ES-I3 (cell line): Measurements from ENCODE around the gene FCER1G.
"Not testable (repeated sequence)": the region's sequence is repeated elsewhere in the genome, so short reads cannot be mapped to it uniquely, and the experiment has no call there.

Source experiments
- H3K36me3 ChIP-seq: 2 replicates; pipeline ENCODE4 v1.6.1; 2013; ENCODE audit warnings: mild to moderate bottlenecking, low read length, control low read depth, moderate library complexity; ENCODE audit not compliant: insufficient read depth
- H3K4me1 ChIP-seq: 2 replicates; pipeline ENCODE4 v1.6.1; 2013; ENCODE audit warnings: mild to moderate bottlenecking, control low read depth, low read length; ENCODE audit not compliant: insufficient read depth
- H3K9ac ChIP-seq: 2 replicates; pipeline ENCODE4 v1.6.1; 2013; ENCODE audit warnings: low read depth, mild to moderate bottlenecking, low read length, moderate library complexity
- H3K9me3 ChIP-seq: 2 replicates; pipeline ENCODE4 v1.6.1; 2013; ENCODE audit warnings: mild to moderate bottlenecking, low read length, moderate library complexity; ENCODE audit not compliant: control insufficient read depth, insufficient read depth

Gene FCER1G

DNA sequence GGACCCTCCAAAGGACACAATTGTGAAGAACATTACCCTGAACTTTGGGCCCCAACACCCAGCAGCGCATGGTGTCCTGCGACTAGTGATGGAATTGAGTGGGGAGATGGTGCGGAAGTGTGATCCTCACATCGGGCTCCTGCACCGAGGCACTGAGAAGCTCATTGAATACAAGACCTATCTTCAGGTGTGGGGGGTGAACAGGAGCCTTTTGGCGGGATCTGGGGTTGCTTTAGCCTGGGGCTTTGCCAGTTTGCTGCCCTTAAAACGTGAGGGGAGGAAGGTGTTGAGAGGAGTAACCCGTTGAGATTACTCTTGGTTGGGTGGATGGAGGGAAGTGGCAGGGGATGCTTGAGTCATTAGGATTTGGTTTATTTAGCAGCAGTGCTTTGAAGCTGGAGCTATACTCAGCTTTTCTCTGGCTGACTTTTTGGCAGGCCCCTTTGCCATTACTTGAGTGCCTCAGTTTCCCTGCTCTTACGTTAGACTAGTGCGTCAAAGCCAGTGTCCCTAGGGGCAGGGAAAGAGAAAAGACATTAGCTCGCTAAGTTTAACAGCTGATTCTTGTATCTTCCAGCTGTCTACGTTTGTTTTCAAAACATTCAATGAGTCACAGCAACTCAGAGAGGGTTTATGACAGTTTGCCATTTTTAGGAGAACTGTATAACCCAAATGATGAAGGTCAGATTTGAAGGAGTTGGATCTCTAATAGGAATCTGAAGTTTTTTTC, 8.5 kb upstream of the FCER1G start:
- Histone ChIP-seq H3K9ac (no peak overlapping the region), H3K36me3 (peaks cover 26% of the 10 kb centered on the region), H3K9me3 (no peaks in the 10 kb centered on the region), H3K4me1 (peaks cover 6% of the 10 kb centered on the region)

DNA sequence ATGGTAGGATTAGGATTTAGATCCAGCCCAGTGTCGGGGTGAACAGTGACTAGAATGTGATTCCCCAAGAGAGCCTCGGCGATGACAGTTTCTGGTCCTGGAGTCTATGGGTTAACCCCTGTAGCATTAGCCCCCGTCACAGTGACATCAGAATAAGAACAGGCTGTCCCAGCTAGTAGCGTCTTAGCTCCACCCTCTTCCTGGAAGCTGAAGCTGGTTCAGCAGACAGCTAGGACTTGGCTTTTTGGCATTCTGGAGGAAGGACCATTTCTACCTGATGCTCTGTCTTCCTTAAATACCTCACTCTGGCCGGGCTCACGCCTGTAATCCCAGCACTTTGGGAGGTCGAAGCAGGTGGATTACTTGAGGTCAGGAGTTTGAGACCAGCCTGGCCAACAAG, 7.9 kb upstream of the FCER1G start:
- Histone ChIP-seq H3K4me1 (peaks cover 5% of the 10 kb centered on the region), H3K9me3 (no peaks in the 10 kb centered on the region), H3K9ac (no peak overlapping the region), H3K36me3 (peaks cover 31% of the 10 kb centered on the region)

GRCh38 chr1:161209790-161210409, 5.2 kb upstream of the FCER1G start:
- Histone ChIP-seq H3K36me3 (peaks cover 45% of the 10 kb centered on the region), H3K9me3 (no peaks in the 10 kb centered on the region), H3K4me1 (peaks cover 5% of the 10 kb centered on the region), H3K9ac (no peak overlapping the region)

- Histone ChIP-seq H3K36me3 (peaks cover 35% of the 10 kb centered on the region), H3K9me3 (no peaks in the 10 kb centered on the region), H3K4me1 (peaks cover 27% of the 10 kb centered on the region), H3K9ac (no peak overlapping the region)
These were observed 726 bp upstream of the FCER1G start for GRCh38 chr1:161214369-161214768.

- H3K9me3 ChIP-seq: no peaks in the 10 kb centered on the region
- H3K4me1 ChIP-seq: peaks cover 23% of the 10 kb centered on the region
- no peak overlapping the region for H3K9ac ChIP-seq
- peaks cover 14% of the 10 kb centered on the region for H3K36me3 ChIP-seq
These were observed 2.0 kb downstream of the FCER1G start for GRCh38 chr1:161216945-161217712.

GRCh38 chr1:161217831-161218230, 2.7 kb downstream of the FCER1G start:
- Histone ChIP-seq H3K9ac (no peak overlapping the region), H3K36me3 (peaks cover 12% of the 10 kb centered on the region), H3K4me1 (peaks cover 23% of the 10 kb centered on the region), H3K9me3 (no peaks in the 10 kb centered on the region)

- peaks cover 8% of the 10 kb centered on the region for H3K36me3 ChIP-seq
- H3K4me1 ChIP-seq: peaks cover 23% of the 10 kb centered on the region
- H3K9me3 ChIP-seq: no peaks in the 10 kb centered on the region
- no peak overlapping the region for H3K9ac ChIP-seq
These were observed 3.4 kb downstream of the FCER1G start for GRCh38 chr1:161218301-161219077.

DNA sequence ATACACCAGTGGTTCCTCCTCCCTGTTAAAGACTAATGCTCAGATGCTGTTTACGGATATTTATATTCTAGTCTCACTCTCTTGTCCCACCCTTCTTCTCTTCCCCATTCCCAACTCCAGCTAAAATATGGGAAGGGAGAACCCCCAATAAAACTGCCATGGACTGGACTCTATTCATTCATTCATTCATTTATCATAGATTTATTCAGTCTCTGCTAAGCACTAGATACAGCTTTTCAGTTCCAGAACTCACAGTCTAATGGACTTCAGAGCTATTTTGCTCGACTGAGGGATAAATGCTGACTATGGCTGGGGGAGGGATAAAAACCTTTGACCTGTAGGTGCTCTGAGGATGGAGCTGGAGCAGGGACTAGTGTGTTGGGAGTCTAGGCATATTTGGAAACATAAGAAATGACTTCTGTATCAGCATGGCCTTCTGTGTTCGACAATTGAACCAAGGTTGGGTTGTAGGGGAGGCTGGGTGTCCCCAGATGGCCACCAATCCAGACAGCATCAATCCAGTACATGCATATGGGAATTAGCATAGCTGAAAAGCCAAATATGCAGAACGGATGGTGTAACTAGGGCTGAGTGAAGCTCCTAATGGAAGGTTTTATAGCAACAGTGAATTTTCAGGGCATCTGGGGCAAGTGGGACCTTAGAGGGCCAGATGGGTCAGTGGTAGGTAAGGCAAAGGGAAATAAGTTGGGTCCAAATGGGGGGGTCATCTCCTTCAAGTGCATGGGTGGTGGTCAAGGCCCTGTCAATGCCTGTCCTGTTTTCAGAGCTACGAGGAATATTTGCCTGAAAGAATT, 4.2 kb downstream of the FCER1G start:
- Histone ChIP-seq H3K9me3 (no peaks in the 10 kb centered on the region), H3K4me1 (peaks cover 23% of the 10 kb centered on the region), H3K9ac (no peak overlapping the region), H3K36me3 (no peaks in the 10 kb centered on the region)

- Histone ChIP-seq H3K9me3 (no peaks in the 10 kb centered on the region), H3K36me3 (no peaks in the 10 kb centered on the region), H3K4me1 (peaks cover 23% of the 10 kb centered on the region), H3K9ac (no peak overlapping the region)
These were observed 4.9 kb downstream of the FCER1G start for GRCh38 chr1:161220002-161220401.

DNA sequence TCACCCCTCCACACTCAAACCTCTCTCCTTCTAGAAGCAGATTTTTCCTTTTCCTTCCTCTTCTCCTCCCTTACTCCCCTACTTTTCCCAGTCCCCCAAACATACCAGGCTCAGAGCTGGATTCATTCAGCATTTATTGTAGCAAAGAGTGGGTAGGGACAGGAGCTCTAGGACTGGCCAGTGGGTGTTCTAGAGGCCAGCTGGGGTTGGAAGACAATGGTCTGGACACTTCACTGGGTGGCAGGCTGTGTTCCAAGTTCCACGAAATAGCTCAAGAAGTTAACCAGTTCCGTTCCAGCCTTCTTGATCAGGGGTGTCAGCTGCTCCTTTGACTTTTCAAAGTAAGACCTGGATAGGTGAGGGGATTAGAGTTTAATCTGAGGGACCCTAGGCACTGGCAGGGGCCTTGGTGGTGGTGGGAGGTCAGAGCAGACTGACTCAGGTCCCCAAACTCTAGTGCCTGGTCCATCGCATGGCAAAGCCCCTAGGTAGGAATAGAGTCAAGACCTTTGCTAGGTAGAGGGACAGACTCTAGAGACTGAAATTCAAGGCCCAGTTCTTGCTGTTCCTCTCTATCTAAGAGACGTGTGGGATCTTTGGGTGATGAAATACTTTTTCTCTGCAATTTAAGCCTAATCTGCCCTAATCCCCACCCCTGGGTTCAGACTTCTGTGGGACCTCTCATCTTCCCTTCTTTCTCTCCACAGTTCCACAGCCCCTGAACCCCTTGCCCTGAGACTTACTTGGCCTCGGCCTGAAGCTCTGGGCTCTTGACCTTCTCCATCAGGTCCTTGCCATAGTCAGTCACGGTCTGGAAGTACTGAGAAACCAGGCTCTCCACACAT, 7.3 kb downstream of the FCER1G start:
- Histone ChIP-seq H3K4me1 (peaks cover 11% of the 10 kb centered on the region), H3K9me3 (no peaks in the 10 kb centered on the region), H3K36me3 (no peaks in the 10 kb centered on the region), H3K9ac (no peak overlapping the region)

DNA sequence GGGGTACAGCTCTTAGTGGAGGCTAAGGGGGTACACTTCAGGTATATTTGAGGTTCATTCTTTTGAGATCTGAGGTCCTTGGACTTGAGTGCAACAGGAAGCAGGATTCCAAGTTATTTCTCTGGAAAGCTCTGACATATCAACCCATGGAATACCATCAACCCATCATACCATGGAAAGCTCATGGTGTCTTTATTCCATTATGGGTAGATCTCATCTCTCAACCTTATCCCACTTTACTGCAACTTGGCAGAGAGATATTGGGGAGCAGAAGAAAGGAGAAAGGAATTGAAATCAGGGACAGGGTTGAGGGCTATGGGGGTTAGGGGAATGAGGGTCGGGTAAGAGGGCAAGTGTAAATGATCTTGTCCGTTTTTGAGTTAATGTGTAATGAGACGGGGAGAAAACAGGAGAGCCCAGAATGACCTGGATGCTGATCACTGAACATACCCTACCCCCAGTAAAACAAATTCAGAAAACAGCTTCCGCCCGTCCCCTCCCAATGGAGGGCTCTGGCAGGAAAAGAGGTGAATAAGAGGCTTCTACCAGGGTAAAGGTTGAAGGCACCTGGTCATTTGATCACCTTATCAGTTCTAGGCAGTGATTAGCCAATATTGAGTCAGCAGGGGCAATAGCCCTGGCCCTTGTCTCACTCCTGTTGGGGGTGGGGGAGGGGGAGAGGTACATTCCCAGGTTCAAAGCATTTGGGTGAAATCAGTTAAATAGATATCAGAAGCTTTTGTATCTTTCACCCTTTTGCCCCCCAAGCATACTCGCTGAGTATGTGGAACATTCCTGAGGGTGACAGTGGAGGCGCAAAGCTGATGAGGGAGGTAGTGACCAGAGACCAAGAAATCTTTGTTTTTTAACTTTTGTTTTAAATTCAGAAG, 9.0 kb downstream of the FCER1G start:
- Histone ChIP-seq H3K9me3 (no peaks in the 10 kb centered on the region), H3K36me3 (peaks cover 5% of the 10 kb centered on the region; the same call in 1 of the 2 replicates), H3K4me1 (no peaks in the 10 kb centered on the region; the same call in 1 of the 2 replicates), H3K9ac (no peak overlapping the region)

- H3K36me3 ChIP-seq, H3K9ac ChIP-seq, H3K9me3 ChIP-seq, H3K4me1 ChIP-seq: not testable (repeated sequence)
These were observed 9.6 kb downstream of the FCER1G start for GRCh38 chr1:161224695-161225087.
